Effector CD4-positive, alpha-beta T cell (primary cell): Measurements from ENCODE around the gene GPC6.
"Not testable (repeated sequence)": the region's sequence is repeated elsewhere in the genome, so short reads cannot be mapped to it uniquely, and the experiment has no call there.

ENCODE experiments used
- DNase-seq: peaks from one replicate; pipeline ENCODE4 v3.0.0-alpha.2; 2020

The GPC6 gene

DNA sequence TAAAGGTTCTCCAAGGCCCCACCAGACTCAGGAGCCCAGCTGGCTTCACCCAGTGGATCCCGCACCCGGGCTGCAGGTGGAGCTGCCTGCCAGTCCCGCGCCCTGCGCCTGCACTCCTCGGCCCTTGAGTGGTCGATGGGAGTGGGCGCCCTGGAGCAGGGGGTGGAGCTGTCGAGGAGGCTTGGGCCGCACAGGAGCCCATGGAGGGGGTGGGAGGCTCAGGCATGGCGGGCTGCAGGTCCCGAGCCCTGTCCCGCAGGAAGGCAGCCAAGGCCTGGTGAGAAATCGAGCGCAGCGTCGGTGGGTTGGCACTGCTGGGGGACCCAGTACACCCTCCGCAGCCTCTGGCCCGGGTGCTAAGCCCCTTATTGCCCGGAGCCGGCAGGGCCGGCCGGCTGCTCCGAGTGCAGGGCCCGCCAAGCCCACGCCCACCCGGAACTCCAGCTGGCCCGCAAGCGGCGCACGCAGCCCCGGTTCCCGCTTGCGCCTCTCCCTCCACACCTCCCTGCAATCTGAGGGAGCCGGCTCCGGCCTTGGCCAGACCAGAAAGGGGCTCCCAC lies 228.1 kb downstream of the GPC6 start:
- DNase-seq: not testable (repeated sequence)

DNA sequence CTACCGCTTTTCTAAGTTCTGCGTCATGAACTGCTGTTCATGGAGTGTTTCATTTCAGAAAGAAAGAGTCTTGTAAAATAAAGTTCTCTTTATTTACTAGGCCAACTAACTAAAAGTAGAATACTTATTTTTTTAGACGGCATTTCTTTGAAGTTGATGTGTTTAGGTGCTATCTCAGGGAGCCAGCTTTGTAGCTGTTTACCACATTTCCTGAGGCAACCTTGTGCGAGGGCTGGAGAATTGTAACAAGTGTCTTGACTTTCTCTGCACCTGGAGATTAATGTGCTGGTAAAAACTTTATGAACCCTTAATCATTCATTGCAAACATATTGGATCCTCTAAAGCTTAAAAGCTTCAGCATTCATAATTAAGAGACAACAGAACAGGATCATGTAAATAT lies 229.3 kb downstream of the GPC6 start:
- no peak for DNase-seq

DNA sequence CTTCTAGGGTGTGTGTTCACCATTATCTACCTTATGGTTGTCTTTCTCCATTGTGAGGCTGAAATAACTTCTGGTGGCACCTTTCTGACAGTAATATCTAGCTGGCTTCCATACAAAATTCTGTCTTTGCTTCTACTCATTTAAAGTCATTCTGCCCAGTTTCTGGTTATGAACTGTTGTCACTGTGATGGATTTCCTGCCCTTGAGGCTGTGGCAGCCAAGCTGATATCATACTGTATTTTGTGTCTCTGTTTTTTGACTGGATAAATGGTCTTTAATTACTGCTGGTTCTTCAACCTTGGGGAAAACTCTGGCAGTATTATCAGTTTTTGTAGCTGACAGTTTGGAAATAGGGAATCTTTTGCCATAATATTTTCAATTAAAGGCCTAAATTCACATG lies 233.4 kb downstream of the GPC6 start:
- no peak for DNase-seq

- no peak for DNase-seq
These were observed 235.5 kb downstream of the GPC6 start for GRCh38 chr13:93462151-93462550.

GRCh38 chr13:93466502-93467036 lies 240.0 kb downstream of the GPC6 start:
- no peak for DNase-seq

DNA sequence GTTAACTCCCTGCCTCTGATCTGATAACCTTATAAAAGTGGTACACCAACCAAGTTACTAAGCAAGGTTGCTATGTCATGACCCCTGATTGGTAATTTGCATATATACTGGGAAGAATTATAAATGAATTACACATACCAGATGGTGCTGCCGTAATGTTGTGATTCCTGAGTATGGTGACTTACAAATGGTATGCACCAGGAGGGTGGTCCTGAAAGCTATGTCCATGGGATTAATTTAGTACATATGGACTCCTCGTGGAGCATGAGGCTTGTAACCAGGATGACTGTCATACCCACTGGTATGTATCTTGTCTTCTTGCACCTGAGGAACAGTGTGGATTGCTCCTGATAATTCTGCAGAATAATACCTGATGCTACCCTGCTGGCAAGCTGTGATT lies 240.6 kb downstream of the GPC6 start:
- no peak for DNase-seq

DNA sequence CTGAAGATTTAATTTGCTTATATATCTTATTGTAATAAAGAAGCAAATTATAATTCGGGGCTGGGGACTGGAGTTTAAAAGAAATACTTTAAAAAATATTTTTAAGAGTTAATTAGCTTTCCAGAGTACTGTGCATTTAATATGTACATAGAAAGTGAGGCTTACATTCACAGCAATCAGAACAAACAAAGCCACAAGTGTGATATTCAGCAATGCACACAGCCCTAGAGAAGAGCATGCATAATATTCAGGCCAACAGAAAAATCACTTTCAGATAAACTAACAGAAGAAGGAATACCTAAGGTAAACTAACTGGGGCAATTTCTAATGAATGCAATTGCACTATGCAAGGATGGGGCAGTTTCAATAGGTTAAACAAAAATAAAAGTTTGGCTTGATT lies 241.8 kb downstream of the GPC6 start:
- no peak for DNase-seq

DNA sequence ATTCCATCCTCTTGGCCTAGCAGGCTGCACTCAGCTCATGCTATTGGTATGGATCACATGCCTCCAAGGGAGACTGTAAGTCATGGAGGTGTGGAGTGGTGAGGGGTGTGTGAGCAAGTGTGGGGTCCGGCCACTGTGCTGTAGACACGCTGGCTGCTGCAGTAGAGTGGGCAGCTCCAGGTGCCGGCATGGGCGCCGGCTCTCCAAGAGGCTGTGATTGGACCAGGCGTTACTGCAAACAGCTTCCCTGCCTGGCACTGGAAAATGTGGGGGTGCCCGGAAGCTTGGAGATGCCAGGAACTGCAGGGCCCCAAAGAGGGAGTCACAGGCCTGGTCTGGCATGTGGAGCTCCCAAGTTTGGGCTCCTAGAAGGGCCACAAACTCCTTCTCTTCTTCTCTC lies 245.7 kb downstream of the GPC6 start:
- no peak for DNase-seq

- no peak for DNase-seq
These were observed 246.2 kb downstream of the GPC6 start for GRCh38 chr13:93472814-93473296.

- no peak for DNase-seq
These were observed 247.0 kb downstream of the GPC6 start for GRCh38 chr13:93473441-93474270.

DNA sequence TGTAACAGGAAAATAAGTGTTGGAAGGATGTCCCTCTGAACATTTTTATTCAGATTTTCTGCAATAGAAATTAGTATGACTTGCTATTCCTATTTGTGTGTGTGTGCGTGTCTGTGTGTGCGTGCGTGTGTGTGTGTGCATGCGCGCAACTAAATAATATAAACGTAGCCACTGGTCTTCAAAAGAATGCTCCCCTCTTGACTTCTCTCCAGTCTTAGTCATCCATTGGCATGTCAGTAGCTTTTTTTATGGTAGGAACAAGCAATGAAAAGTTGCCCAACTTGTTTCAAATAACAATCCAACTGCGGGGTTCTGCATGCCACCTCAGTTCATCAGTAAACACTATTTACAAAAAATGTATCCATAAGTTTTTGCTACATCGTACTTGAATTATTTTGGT lies 249.6 kb downstream of the GPC6 start:
- no peak for DNase-seq

DNA sequence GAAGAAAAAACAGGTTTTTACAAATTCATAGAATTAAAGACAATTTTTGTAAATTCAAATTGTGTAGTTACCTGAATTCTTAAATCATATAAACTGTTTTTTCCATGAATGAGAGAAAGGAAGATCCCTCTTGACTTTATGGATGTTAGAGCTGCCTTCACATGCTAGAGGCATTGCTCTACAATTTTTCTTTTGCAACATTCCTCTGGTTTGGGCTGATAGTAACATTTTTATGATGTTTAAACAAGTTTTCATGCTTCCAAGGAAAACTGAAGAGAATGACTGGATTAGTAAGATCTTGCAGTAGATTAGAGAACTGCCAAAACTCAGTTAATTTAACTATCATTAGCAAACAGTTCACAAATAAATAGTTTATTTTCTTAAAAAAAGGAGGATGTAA lies 250.6 kb downstream of the GPC6 start:
- no peak for DNase-seq

DNA sequence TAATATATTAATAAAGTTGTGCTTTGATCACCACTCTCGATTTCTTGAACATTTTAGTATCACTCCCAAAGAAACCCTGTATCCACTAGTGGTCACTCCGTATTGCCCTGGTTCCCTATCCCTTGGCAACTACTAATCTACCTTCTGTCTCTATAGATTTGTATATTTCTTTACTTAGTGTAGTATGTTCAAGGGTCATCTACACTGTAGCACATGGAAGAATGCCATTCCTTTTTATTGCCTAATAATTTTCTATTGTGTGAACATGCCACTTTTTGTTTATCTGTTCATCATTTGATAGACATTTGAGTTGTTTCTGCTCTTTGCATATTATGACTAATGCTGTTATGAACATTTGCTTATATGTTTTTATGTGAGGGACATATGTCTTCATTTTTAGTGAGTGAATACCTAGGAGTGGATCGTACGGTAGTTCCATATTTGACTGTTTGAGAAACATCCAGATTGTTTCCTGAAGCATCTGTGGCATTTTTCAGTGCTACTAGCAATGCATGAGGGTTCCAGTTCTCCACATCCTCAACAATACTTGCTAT lies 254.0 kb downstream of the GPC6 start:
- no peak for DNase-seq

- not testable (repeated sequence) for DNase-seq
These were observed 269.5 kb downstream of the GPC6 start for GRCh38 chr13:93496117-93496516.

GRCh38 chr13:93496985-93497673 lies 270.5 kb downstream of the GPC6 start:
- no peak for DNase-seq

- no peak for DNase-seq
These were observed 273.4 kb downstream of the GPC6 start for GRCh38 chr13:93499991-93500390.

DNA sequence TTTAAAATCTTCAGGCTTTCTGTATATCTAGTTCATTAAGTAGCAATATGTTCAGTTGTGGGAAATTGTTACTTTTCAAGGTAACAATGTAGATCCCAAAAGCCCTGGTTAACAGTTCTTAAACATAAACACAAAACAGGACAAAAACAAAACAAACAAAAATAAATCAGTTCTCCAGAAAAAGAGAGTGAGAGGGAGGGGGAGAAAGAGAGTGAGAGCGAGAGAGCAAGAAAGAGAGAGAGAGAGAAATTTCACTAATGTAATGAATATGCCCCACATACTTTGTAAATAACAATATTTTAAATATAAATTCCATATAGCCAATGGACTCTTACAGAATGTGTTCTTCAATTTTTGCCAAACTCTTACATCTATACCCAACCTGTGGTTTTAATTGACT lies 275.5 kb downstream of the GPC6 start:
- DNase-seq: no peak

DNA sequence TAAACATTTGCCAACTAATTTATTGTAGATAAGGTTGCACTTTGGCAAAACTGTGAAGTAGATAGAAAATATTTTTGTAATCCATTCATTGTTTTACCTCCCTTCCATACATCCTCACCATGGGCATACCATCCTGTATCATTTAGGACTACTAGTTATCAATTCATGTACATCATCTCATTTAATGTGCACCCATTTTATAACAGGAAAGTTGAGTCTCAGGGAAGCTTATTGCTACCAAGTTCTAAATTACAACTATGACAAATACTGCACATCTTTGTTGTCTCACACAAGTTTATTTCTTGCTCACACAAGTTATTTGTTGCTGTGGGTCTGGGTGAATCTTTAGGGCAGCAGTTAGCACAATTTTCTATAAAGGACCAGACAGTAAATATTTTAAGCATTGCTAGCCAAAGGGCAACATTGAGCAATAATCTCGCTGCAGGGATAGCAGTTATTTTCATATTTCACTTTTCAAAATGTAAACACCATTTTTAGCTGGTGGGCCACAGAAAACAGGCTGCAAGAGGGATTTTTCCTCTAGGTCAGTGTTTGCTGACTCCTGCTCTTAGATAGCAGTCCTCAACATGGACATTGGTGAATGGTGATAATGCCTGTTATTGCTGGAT lies 276.5 kb downstream of the GPC6 start:
- DNase-seq: no peak

- no peak for DNase-seq
These were observed 278.7 kb downstream of the GPC6 start for GRCh38 chr13:93505104-93505952.

DNA sequence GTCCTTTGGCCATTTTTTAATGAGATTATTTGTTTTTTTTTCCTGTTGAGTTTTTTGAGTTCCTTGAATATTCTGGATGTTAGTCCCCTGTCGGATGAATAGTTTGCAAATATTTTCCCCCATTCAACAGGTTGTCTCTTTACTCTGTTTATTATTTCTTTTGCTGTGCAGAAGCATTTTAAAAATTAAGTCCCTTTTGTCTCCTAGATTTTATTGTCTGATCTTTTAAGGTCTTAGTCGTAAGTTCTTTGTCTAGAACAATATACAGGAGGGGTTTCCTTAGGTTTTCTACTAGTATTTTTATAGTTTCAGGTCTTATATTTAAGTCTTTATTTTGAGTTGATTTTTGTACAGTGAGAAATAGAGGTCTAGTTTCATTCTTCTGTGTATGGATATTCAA lies 284.4 kb downstream of the GPC6 start:
- no peak for DNase-seq

- DNase-seq: no peak
These were observed 288.7 kb downstream of the GPC6 start for GRCh38 chr13:93515267-93515666.

DNA sequence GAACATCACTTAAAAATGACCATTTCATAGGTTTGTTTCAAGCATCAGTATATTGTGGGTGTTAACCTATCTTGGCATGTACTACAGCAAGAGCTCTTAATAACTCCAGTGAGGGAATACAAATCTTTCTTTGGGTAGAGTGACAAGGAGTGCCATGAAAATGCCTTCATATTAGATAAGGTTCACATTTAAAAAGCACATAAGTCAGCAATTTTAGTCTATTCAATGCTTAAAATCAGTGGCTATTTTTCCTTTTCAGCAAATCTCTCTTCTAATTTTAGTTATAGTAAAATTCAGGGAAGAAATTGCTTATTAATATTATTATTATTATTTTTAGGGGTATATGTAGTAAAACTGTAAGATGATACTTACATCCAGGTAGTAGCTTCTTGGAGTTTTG lies 291.1 kb downstream of the GPC6 start:
- no peak for DNase-seq
